ENCODE measurements around the gene PDHA1. TPM values are rescaled to one million over a fixed set of nuclear protein-coding genes. Genes with fewer than 3 reads are reported as not detected.

PDHA1 gene
- total and polyA plus RNA-seq, 2 of the 8 experiments (the other 6 are each of a cell fraction or from before 2014, with no cell fraction given), result 128 to 225 TPM

- no peak for FAIRE-seq
- Histone ChIP-seq H3K23ac (ENCODE audit: insufficient read length) (no peak overlapping the region), H3K4me1 (replicated peaks in 1 of 4; ENCODE audit: control insufficient read depth in 3 of 4, insufficient read depth in 4 of 4, low read length in 3 of 4) (peaks cover 0 to 1% (median 0%) of the 10 kb centered on the region in 4 experiments; a peak in 2 of 7 replicates), H3K18ac (ENCODE audit: extremely low read depth, low read length) (no peak overlapping the region), H4K8ac (ENCODE audit: extremely low read depth, insufficient read depth, low read length) (no peak overlapping the region), H3K4me2 (ENCODE audit: insufficient read depth in 1 of 2, low read depth in 2 of 2, low read length in 2 of 2) (no peak overlapping the region), H2BK15ac (ENCODE audit: low read length) (no peak overlapping the region), H2BK20ac (ENCODE audit: low read length) (no peak overlapping the region), H2BK5ac (ENCODE audit: low read depth, low read length) (no peak overlapping the region), H2AFZ (ENCODE audit: low read length) (no peak overlapping the region), H3K27me3 (replicated peaks in 1 of 4; ENCODE audit: control insufficient read depth in 3 of 4, extremely low read depth in 1 of 4, insufficient read depth in 3 of 4, low read length in 3 of 4) (no peaks in the 10 kb centered on the region), H3K23me2 (ENCODE audit: low read depth, low read length) (peaks cover 2% of the 10 kb centered on the region; the same call in 1 of the 2 replicates), H2BK120ac (replicated peaks; ENCODE audit: low read depth, low read length) (no peak overlapping the region), H3K79me1 (ENCODE audit: low read depth, low read length) (no peaks in the 10 kb centered on the region; the same call in 1 of the 2 replicates), H3K4ac (replicated peaks; ENCODE audit: insufficient read length, low read depth, low read length) (no peak overlapping the region), H3K4me3 (ENCODE audit: extremely low read depth in 1 of 4, insufficient read depth in 2 of 4, low read depth in 3 of 4, low read length in 4 of 4) (no peak overlapping the region), H2BK12ac (ENCODE audit: low read depth, low read length) (no peak overlapping the region), H3K36me3 (ENCODE audit: control insufficient read depth in 2 of 4, insufficient read depth in 4 of 4, low read length in 3 of 4) (peaks cover 0 to 20% (median 8%) of the 10 kb centered on the region in 4 experiments; a peak in 7 of 8 replicates), H3K9me3 (ENCODE audit: insufficient read depth in 2 of 2, low read depth in 1 of 2, low read length in 1 of 2) (no peaks in the 10 kb centered on the region), H4K5ac (ENCODE audit: insufficient read length, low read depth, low read length) (no peak overlapping the region), H4K20me1 (replicated peaks in 1 of 2; ENCODE audit: control insufficient read depth in 1 of 2, insufficient read depth in 2 of 2, low read length in 2 of 2) (no peaks in the 10 kb centered on the region), H3K79me2 (ENCODE audit: control insufficient read depth in 1 of 2, insufficient read depth in 2 of 2, low read length in 2 of 2) (peaks cover 4 to 38% of the 10 kb centered on the region in 2 experiments; a peak in 3 of 4 replicates), H3K14ac (ENCODE audit: insufficient read length) (no peak overlapping the region), H4K91ac (replicated peaks; ENCODE audit: insufficient read length, low read length) (no peak overlapping the region), H3K27ac (ENCODE audit: low read depth, low read length) (no peak overlapping the region), H3K56ac (replicated peaks; ENCODE audit: insufficient read length, low read depth, low read length) (no peak overlapping the region), H3K9ac (replicated peaks in 1 of 4; ENCODE audit: extremely low read depth in 1 of 4, low read depth in 3 of 4, low read length in 3 of 4) (no peak overlapping the region), H2AK5ac (ENCODE audit: low read depth, low read length) (no peak overlapping the region)
- DNase-seq (ENCODE audit: low read depth in 1 of 2, low spot score in 2 of 2), result no peak
- POLR2A ChIA-PET (ENCODE audit: partially characterized antibody), result no interaction called here
- 87% methylated on average over 3 of the region's 3 CpGs; no CpG with 5 or more reads in 1 of the 2 experiments for WGBS, 2 experiments (ENCODE audit: extremely low coverage in 1 of 2, insufficient coverage in 1 of 2, insufficient read length in 1 of 2, insufficient replicate concordance in 2 of 2, low coverage in 1 of 2, low lambda C conversion rate in 2 of 2, missing lambda C conversion rate in 1 of 2)
- CTCF ChIA-PET (ENCODE audit: partially characterized antibody), result no interaction called here
- TF ChIP-seq SP1 (IDR thresholded peaks at IDR 0.05; ENCODE audit: low read depth, low read length) (no peak), KDM1A (IDR thresholded peaks at IDR 0.05; ENCODE audit: borderline replicate concordance, low read length) (no peak)
These were observed 4.2 kb downstream of the PDHA1 start for GRCh38 chrX:19347916-19348315.

All from H1 (cell line).